Keratinocyte (primary cell): ENCODE results near the gene GOLGA8A.

Source experiments
- EZH2 ChIP-seq: IDR thresholded peaks from one replicate; pipeline ENCODE4 v1.6.1; 2012; ENCODE audit warnings: inconsistent platforms, mild to moderate bottlenecking, low read length, moderate library complexity
- TF ChIP-seq, protein P1 (sequence below), 3 experiments: IDR thresholded peaks in 1 of 3; conservative IDR thresholded peaks in 1 of 3; optimal IDR thresholded peaks in 1 of 3; 2 replicates in 2 of 3; 3 replicates in 1 of 3; pipeline versions ENCODE3 to v1.5.1; 2011; ENCODE audit warnings: low read length in 3 of 3, mild to moderate bottlenecking in 3 of 3, moderate library complexity in 2 of 3, control low read depth in 1 of 3, inconsistent platforms in 1 of 3; ENCODE audit not compliant: insufficient read depth in 2 of 3; ENCODE audit errors: extremely low read depth in 1 of 3

DNA sequence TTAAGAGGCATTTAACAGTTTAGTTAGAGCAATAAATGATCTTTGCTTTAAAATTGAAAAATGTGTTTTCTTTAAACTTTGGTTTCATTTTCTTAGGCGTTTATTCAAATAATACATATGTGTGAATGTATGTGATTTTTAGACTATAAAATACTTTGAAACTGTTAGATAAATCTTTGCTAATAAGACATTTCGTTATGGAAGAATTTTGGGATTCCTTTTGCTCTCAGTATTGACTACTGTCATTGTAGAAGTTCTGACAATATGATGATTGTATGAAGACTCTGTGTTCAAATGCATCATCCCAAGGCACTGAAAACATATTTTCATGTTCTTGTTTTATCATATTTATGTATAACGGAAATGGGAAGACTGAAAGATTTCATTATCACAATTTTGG lies 43.8 kb upstream of the GOLGA8A start:
- TF ChIP-seq, protein P1, sequence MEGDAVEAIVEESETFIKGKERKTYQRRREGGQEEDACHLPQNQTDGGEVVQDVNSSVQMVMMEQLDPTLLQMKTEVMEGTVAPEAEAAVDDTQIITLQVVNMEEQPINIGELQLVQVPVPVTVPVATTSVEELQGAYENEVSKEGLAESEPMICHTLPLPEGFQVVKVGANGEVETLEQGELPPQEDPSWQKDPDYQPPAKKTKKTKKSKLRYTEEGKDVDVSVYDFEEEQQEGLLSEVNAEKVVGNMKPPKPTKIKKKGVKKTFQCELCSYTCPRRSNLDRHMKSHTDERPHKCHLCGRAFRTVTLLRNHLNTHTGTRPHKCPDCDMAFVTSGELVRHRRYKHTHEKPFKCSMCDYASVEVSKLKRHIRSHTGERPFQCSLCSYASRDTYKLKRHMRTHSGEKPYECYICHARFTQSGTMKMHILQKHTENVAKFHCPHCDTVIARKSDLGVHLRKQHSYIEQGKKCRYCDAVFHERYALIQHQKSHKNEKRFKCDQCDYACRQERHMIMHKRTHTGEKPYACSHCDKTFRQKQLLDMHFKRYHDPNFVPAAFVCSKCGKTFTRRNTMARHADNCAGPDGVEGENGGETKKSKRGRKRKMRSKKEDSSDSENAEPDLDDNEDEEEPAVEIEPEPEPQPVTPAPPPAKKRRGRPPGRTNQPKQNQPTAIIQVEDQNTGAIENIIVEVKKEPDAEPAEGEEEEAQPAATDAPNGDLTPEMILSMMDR (optimal IDR thresholded peaks at IDR 0.05 in 1 of 3, IDR thresholded peaks at IDR 0.05 in 1 of 3, conservative IDR thresholded peaks at IDR 0.05 in 1 of 3; ENCODE audit: extremely low read depth in 1 of 3, insufficient read depth in 2 of 3, low read length in 3 of 3): no peak
- no peak for TF ChIP-seq EZH2
